ENCODE results near the gene CCDC159.
"Not testable (repeated sequence)": the region's sequence is repeated elsewhere in the genome, so short reads cannot be mapped to it uniquely, and the experiment has no call there.

Gene CCDC159

DNA sequence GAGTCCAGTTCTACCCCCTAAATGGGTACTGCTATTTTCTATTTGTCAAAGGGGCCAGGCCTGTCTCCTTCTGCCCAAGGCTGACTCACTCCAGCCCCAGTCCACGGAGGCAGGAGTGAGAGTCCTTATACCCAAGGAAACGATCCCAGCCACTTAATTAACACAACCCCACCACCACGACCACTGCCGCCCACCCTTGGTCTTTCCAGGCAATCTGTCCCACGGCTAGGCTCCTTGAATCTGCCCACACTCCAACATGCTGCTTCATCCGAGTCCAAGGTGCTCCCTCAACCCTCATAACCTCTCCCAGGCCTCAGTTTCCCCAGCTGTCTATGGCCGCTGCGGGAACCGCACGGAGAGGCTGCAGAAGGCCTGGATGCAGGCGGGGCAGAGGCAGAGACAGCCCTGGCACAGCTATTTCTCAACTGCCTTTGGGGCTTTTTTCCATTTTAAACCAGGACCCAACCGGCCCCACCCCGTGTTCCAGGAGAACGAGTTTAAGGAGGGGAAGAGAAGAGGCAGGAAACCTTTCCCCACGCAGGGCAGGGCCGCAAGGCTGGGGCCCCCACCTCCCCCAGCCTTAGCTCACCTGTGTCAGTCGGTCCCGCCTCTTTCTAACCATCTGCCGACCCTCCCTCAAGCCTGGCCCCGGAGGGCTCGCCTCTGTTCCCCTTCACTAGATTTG, 7.6 kb upstream of the CCDC159 start:
- DNase-seq = no peak

DNA sequence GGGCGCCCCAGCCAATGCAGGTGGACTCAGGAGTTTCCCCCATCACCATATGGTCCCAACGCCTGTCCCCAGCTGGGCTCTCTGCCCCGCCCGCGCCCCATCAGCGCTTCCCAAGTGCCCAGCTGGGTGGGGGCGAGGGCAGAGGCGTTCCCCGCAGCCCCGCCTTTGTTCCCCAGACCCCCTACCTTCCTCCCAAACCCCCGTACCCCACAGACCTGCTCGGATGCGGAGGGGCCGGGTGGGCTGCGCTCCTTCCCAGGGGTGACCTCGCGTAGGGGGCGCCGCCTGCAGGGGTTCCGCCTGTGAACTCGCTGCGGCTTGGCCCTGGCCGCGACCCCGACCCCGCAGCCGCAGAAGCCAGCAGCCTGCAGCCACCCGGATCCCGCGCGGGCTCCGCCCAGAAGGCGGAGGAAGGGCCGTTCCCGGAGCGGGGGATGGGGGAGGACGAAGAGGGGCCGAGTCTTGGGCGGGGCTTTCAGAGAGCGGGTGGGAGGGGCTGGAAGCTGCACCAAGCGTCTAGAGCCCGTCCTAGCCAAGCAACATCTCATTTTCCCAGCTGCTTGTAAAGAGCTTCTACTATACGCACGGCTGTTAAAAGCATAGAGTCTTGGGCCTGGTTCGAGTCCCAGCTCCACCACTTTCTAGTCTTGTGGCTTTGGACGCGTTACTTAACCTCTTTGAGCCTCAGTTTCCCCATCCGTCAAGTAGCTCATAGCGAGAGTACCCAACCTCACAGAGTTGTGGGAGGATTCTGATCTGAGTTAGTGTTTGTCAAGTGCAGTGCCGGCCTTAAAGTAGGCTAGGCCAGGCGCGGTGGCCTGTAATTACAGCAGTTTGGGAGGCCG, 6.8 kb upstream of the CCDC159 start, which contains the start of gene RAB3D:
TSS of gene RAB3D (minus strand) at position 404 of the 845 bp plus-strand sequence. CDS start 2,258 bp downstream, outside the sequence.
- peak; percentile 92 for DNase-seq

DNA sequence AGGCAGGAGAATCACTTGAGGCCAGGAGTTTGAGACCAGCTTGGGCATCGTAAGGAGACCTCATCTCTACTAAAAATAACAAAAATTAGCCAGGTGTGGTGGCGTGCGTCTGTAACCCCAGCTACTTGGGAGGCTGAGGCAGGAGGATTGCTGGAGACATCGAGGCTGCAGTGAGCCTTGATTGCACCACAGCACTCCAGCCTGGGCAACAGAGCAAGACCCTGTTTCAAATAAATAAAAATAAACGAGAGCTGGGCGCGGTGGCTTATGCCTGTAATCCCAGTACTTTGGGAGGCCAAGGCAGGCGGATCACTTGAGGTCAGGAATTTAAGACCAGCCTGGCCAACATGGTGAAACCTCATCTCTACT, 6.2 kb upstream of the CCDC159 start:
- not testable (repeated sequence) for DNase-seq

DNA sequence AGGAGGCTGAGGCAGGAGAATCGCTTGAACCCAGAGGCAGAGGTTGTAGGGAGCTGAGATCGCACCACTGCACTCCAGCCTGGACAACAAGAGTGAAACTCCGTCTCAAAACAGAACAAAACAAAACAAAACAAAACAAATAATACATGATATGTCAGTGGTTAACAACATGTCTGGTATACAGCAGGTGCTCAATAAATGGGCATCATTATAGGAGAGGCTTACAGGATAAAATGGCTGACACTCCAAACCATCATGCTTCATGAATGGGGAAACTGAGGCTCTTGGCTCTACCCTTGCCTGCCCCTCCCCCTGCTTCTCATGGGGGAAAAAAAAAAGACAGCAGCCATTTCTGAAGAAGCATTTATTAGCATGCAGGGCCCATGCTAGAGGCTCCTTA, 3.9 kb upstream of the CCDC159 start:
- DNase-seq = no peak

DNA sequence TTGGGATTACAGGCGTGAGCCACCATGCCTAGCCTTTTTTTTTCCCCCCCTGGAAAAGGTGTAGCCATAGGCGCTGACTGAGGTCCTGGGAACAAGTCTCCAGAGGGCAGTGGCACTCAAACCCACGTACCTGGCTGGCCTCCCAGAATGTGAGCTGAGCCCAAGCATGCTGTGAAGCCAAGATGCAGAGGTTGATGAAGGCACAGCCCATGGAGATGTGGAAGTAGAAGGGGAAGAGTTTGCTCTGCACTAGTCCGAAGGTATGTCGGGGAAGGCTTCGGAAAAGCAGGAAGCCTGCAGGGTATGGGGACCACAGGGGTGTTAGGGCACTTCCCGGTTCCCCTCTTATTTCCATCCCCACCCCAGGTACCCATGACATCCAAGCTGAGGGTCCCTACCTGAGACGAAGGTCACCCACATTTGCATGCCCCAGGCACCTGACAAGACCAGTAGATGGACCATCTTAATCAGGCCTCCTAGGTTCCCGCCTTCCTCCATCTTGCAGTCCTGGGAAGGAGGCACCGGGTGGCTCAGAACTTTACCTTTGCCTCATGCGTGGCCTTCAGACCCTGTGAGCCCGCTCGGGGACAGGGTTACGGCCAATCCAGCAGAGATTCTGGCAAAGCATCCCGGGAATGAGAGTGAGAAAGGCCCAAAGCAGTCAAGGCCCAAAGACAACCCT, 1.1 kb upstream of the CCDC159 start:
- DNase-seq = no peak

DNA sequence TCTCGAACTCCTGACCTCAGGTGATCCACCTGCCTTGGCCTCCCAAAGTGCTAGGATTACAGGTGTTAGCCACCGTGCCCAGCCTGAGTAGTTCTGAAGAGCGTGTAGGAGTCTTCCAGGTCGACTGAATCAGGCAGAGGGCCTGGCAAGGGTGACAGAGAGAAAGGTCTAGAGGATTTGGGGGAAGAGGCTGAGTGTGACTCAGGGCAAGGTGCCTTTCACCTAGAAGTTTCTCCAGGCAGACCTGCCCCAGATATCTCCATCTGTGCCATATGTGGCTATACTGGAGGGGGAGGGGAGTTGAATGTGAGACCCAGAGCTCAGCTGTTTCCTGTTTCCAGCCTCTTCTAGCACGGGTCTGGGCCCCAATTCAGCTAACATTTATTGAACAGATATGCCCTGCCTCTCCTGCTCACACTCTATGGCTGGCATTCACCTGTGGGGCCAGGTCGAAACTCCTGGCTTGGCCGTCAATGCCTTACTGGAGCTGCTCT, 1.3 kb downstream of the CCDC159 start:
- no peak for DNase-seq

DNA sequence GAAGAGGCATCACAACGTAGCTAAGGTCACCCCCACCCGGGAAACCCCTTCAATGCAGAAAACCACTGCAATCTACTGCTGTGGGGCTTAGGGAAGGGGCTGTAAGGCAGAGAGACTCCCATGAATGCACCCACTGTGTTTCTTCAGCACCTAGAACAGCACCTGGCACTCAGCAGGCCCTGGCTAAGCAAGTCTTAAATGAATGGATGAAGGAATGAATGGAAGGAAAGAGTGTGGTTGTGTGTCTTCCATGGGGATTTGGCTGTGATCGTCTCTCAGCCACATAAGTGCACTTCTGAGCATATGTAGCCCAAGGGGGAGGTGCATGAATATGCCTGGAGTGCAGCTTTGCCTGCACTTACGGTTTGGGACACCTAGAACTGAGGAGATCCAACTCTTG, 2.9 kb downstream of the CCDC159 start:
- DNase-seq = no peak

DNA sequence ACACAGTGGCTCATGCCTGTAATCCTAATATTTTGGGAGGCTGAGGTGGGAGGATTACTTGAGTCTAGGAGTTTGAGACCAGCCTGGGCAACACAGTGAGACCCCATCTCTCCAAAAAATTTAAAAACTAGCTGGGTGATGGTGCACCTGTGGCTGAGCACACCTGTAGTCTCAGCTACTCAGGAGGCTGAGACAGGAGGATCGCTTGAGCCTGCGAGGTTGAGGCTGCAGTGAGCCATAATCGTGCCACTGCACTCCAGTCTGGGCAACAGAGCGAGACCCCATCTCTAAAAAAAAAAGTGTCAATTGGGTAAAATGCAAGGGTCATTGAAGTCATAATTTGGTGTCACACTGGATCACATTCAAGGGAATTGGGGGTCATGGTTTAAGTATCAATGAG, 7.8 kb downstream of the CCDC159 start:
- DNase-seq = not testable (repeated sequence)

DNA sequence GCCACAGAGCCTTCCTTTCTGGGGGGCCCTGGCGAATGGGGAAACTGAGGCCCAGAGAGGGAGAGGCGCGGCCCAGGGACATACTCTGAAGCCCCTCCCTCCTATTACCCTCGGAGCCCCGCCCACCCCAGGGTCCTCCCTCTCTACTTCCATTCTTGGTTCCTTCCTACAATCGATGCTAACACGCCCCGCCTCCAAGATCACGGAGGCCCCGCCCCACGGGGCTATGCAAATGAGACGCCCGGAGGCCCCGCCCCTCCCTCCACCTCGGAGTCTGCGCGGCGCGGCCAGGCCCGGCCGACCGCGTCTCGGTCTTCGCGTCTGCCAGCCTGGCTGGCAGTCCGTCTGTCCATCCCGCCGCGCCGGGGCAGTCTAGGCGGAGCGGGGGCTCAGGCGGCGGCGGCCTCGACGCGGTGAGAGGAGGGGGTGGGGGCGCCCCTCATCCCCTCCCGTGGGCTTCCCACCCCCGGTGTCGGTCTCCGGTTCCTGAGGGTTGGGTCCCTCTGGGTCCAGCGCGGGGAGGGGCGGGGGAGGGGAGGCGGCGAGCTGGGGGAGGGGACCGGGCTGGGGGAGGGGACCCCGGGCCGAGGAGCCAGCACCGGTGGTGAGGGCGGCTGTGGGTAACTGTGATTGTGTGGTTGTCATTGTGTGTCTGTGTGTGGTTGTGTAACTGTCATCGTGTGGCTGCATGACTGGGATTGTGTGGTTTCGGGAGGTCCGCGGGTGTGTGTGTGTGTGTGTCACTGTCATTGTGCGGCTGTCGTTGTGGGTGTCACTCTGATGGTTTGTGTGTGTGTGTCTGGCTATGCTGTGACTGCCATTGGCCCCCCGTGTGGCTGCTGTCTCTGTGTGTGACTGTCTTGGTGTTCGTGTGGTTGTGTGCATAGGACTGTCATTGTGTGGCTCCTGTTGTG, 9.1 kb downstream of the CCDC159 start, which contains the start of gene PLPPR2:
TSS of gene PLPPR2 (plus strand) at position 273 of the 914 bp plus-strand sequence. CDS start 2,242 bp downstream, outside the sequence.
- peak; percentile 88 for DNase-seq

DNA sequence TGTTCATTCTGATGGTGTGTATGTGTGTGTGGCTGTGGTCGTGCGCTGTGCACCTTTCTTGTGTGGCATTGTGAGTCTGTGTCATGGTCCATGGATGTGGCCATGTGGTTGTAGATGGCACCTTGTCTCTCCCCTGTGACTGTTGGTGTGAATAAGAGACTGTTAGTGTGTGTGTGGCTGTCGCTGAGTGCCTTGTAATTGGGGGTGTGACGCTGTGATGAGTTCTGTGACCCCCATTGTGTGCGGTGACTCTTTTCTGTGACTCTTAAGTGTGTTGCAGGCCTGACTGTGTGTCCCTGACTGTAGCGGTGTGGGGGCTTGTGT, 9.7 kb downstream of the CCDC159 start:
- DNase-seq = no peak

DNA sequence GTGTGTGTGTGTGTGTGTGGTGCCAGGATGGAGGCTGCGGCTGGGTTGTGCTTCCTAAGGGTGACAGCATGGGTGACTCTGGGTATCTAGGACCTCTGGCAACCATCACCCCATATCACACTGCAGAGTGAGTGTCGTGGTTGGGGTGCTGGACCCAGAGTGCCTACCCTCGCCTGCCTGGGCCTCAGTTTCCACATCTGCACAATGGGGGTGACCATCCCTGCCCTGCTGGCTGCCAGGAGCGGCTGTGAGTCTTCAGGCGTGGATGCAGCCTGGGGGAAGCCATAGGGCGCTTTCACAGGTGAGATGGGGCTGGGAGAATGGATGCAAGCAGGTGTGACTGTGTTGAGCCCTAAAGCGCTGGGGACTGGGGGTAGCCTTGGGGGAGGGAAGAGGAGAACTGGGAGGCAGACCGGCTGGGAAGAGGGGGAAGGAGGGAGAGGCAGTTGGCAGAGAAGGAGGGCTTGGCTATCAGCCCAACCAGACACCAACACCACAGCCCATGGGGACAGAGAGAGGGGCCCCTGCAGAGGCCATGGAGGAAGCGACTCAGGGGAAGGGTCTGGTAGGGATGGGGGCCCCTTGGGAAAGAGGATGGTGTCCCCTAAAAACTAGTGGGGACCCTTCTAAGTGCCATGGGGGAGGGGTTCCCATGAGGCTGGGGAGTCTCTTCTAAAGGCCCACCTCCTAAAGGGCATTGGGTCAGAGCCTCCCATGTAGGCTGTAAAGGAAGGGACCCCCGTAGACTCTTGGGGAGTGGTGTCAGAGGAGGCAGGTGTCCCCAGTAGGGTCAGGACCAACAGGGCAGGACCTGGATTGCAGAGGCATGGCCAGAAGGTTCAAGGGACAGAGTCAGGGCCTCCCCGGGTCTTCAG, 10.6 kb downstream of the CCDC159 start:
- no peak for DNase-seq

DNA sequence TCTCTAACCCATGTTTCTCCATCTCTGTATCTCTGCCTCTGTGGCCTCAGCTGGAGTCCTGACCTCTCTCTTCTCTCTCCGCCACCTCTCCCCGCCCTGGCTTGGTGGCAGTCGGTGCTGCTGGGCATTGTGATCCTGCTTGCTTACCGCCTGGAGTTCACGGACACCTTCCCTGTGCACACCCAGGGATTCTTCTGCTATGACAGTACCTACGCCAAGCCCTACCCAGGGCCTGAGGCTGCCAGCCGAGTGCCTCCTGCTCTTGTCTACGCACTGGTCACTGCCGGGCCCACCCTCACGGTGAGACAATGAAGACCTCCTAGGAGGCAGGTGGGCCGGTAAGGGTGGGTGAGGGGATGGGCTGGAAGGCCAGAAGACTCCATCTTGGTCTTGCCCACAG, 13.1 kb downstream of the CCDC159 start:
- no peak for DNase-seq

DNA sequence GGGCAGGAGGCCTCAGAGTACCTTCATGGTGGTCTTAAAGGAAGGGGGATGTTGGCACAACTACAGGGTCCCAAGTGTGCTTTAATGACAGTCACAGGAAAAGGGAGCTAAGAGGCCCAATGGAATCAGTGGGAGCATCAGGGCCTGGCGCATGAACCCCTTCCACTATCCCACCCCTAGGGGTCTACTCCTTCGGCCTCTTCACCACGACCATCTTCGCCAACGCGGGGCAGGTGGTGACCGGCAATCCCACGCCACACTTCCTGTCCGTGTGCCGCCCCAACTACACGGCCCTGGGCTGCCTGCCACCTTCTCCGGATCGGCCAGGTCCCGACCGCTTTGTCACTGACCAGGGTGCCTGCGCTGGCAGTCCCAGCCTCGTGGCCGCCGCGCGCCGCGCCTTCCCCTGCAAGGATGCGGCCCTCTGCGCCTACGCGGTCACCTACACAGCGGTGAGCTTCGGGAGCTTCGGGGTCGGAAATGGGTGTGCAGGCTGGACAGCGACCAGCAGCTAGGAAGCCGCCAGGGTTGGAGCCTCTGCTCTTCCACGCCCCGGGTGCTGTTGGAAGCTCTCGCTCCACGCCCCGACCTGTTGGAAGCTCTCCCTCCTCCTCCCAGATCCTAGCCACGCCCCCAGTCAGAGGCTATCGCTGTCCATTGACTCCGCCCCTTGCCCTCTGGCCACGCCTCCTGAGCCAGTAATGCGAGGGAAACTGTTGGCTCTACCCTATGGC, 14.9 kb downstream of the CCDC159 start:
- DNase-seq = no peak

DNA sequence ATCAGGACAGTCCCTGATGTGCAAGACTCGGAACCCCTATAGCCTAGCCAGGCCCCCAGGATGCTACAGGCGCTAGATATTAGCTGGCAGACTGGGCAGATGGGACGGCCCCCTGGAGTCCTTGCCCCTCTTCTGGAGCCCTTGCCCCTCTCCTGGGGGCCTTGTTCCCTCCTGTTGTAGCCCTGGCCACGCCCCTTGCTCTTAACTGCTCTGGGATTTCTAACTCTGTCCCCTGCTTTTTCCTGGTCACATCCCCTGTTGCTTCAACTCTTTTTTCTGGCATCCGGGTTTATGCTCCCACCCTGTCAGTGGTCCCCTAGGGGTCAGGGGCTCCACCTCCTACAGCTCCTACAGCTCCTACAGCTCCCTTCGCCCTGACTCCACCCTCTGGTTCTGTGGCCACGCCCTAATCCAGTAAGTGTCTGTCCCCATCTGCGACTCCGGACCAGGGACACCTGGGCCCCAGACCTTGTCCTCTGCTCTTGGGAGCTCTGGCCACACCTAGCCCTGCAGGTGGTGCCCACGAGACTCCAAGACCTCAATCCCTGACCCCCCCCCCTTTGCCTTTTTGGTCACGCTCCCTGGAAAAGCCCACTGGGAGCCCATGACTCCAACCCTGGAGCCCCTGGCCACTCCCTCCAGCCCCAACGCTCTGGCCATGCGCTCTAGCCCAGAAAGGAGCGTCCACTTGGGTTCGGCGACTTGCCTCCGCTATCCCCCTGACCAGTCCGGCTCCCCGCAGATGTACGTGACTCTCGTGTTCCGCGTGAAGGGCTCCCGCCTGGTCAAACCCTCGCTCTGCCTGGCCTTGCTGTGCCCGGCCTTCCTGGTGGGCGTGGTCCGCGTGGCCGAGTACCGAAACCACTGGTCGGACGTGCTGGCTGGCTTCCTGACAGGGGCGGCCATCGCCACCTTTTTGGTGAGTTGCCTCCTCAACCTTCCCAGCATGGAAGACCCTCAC, 15.7 kb downstream of the CCDC159 start:
- DNase-seq = no peak

DNA sequence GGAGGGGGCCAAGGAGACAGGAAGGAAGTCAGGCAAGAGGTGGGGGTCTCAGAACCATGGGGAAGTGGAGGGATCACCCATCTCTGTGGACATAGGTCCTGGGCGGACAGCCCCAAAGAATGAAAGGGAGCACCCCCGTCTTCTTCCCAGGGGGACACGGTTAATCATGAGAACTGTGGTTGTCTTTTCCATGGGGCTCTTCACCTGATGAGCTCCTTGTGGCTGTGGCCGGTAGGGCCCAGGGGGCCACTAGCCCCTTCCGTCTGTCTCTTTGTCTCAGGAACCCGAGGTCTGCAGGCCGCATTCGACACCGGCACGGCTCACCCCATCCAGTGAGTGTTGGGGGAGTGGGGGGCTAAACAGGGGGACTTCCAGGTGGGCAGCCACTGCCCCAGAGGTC, 17.6 kb downstream of the CCDC159 start:
- DNase-seq = no peak

DNA sequence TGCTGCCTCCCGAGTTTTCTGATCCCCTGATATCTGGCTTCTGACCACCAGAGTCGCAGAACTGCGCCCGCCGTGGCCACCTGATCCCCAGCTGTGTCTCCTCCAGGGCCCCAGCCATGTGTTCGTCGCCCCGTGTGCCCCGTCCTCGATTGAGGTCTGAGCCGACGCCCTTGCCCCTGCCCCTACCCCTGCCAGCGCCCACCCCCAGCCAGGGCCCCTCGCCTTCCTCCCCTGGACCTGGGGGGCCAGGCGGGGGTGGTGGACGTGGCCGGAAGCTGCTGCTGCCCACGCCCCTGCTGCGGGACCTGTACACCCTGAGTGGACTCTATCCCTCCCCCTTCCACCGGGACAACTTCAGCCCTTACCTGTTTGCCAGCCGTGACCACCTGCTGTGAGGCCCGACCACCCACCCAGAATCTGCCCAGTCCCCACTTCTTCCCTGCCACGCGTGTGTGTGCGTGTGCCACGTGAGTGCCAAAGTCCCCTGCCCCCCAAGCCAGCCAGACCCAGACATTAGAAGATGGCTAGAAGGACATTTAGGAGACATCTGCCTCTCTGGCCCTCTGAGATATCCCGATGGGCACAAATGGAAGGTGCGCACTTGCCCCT, 18.1 kb downstream of the CCDC159 start:
- DNase-seq = no peak

DNA sequence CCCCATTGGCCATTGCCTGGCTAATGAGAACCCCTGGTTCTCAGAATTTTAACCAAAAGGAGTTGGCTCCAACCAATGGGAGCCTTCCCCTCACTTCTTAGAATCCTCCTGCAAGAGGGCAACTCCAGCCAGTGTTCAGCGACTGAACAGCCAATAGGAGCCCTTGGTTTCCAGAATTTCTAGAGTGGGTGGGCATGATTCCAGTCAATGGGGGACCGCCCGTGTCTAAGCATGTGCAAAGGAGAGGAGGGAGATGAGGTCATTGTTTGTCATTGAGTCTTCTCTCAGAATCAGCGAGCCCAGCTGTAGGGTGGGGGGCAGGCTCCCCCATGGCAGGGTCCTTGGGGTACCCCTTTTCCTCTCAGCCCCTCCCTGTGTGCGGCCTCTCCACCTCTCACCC, 18.6 kb downstream of the CCDC159 start:
- DNase-seq = no peak

DNA sequence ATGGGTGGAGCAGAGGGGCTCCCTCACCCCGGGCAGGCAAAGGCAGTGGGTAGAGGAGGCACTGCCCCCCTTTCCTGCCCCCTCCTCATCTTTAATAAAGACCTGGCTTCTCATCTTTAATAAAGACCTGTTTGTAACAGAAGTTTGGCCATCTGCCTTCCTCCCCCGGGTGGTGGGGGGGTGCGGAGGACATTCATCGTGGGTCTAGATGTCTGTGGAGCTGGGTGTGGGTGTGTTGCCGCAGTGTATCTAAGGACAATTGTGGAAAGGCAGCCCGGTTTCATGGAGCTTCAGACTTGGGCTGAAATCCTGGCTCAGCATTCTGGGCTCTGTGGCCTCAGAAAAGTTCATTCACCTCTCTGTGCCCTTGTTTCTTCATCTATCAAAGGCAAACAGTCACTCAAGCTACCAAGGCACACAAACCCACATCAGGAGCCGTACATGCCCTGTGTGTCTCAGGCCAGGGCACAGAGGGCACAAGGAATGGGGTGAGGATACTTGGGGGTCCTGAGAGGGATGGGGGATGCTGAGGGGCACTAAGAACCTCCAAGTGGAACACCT, 19.3 kb downstream of the CCDC159 start:
- DNase-seq = no peak

DNA sequence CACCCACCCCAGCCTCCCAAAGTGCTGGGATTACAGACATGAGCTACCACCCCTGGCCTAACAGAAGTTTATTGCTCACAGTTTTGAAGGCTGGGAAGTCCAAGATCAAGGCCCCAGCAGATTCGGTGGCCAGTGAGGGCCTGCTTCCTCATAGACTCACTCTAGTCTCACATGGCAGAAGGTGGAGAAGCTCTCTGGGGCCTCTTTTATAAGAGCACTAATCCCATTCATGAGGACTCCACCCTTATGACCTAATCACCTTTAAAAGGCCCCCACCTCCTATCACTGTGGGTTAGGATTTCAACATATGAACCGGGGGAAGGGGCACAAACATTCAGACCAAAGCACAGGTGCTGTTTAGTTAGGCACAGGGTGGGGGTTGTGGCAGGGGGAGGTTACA, 21.2 kb downstream of the CCDC159 start:
- no peak for DNase-seq
